HS-5 (cell line): ENCODE data around the gene FAM229A.

Experiments used
- DNase-seq: peaks from one replicate; pipeline ENCODE4 v3.0.0-alpha.2; 2012; ENCODE audit warnings: low read depth

FAM229A gene

GRCh38 chr1:32349211-32349708 lies 13.0 kb downstream of the FAM229A start:
- no peak for DNase-seq

DNA sequence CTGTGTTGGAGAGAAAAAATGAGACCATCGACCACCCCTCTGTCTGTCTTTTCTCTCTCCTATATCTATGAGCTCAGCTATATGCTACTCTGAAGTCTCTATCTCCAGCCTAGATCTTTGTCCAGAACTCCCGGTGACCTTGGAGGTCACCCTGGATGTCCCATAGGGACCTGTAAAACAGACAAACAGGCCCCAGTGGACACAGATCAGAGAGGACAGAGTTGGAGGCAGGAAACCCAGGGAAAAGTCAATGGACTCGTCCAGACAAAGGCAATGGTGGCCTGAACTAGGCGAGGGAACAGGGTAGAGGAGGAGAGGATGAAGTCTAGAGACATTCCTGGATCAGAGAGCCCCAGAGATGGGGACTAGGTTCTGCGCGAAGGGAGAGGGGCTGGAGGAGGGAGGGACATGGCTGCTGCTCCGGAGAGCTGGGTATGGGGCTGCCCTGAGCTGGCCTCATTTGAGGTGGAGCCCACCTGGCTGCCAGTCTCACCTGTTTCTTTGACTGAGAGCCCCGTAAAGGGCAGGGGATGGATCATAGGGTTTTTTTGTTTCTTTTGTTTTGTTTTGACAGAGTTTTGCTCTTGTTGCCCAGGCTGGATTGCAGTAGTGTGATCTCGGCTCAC lies 15.6 kb downstream of the FAM229A start:
- no peak for DNase-seq

GRCh38 chr1:32345289-32345827 lies 16.9 kb downstream of the FAM229A start:
- no peak for DNase-seq

GRCh38 chr1:32342704-32343103 lies 19.6 kb downstream of the FAM229A start:
- DNase-seq = no peak

DNA sequence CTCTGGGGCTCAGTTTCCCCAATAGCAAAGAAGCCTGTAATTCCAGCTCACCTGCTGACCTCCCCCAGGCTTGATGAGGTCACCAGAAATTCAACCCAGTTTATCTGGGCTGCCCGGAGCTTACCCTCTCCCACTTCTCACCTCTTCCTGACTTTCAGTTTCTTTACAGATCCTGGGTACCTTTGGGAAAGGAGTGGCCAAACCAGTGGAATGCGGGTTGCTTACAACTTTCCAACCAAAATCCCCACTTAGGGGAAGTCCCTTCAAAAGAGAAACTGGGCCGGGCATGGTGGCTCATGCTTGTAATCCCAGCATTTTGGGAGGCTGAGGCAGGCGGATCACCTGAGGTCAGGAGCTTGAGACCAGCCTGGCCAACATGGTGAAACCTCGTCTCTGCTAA lies 20.3 kb downstream of the FAM229A start:
- no peak for DNase-seq

DNA sequence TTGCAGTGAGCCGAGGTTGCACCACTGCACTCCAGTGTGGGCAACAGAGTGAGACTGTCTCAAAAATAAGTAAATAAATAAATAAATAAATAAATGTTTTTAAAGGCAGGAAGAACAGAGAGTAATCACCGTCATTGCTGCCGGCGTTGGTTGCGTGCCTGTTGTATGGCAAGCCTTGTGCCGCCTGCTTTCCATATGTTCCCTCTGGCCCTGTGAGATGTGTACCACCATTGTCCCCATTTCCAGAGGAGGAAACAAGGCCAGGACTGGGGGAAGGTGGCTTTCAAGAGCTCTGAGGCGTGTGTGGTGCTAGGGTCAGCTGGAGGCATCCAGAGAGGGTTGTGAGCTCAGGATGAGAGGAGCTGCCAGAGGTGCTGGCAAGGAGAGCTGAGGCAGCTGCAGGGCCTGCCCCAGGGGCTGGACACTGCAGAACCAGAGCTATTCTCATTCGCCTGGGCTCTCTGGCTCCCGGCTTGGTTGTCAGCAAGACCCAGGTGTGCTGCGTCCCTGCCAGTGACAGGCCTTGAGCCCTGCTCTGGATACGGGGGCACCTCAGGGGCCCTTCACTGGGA lies 21.0 kb downstream of the FAM229A start:
- DNase-seq = no peak

GRCh38 chr1:32339363-32339978 lies 22.8 kb downstream of the FAM229A start:
- DNase-seq = no peak

GRCh38 chr1:32338637-32339145 lies 23.6 kb downstream of the FAM229A start:
- DNase-seq = no peak

- DNase-seq = no peak
Observed at GRCh38 chr1:32337855-32338636, 24.2 kb downstream of the FAM229A start.

DNA sequence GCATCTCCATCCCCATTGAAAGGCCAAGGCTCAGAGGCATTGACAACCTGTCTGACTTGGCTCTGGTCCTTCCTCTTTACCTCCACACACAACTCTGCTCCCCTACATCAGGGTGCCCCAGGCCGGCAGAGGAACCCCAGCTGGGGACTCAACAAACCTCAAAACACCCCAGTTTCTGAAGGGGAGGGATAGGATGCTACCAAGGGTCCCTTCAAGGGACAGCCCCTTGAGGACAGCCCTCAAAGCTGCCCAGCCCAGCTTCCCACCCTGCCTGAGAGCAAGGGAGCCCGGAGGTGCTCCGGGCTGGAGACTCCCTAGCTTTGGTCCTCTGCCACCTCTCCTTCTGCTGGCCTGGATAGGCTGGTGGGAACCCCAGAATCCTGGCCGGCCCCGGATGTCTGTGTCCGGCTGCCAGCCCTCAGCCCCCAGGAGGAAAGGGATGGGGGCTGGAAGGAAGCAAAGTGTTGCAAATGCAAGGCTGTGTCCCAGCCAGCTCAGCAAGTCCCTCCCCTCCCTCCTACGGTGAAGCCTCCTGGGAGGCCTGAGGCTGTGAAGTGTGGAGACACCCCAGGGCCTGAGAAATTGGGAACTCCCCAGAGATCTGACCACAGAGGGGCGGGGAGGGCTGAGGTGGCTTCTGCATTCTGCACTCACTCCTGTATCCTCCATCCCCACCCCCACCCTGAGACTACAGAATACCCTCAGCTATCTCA lies 25.2 kb downstream of the FAM229A start:
- no peak for DNase-seq

DNA sequence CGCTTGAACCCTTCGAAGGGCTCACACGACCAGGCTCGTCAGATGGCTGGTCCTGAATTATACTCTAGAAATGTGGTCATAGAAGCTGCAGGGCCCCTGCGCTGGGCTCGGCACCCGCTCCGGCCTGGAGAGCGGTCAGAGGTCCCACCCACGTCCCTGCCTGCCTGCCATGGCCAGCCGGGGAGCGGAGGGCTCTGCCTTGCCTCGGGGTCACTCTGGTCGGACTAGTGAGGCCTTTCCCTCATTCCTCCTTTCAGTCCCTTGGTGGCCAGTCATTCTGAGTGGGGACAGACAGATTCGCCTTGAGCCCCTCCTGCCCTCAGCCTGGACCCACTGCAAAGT lies 25.7 kb downstream of the FAM229A start:
- DNase-seq = no peak

DNA sequence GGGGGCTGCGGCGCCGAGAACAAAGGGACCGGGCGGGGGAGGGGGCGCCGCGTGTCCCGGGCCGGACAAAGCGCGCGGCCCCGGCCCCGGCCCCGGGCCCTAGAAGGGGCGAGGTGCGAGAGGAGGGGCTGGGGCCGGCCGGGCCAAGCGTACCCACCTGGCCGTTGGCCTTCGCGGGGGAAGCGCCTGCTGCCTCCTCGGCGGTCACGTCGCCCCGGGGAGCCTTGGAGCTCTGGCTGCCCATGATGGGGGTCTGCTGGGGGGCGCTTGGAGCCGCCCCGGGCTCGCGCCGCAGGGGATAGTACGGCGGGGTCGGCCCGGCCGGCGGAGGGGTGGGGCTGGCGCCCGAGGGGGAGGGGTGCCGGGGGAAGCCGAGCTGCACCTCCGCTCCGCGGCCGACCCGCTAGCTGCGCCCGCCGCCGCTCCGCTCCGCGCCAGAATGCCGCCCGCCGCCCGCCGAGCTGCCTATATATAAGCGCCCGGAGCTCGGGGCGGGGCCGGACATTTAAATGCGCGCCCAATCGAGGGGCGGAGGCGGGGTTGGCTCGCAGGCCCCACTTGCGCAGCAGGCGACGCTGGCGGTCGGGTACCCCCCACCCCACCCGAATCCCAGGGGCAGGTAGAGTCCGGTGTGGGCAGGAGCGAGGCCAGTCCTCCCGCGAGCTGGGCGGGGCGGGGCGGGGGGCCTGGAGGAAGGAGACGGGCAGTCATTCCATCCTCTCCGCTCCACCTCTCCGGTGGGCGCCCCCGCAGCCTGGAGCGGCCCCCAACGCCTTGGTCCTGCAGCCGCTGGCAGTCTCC lies 26.3 kb downstream of the FAM229A start, which contains the start of gene MARCKSL1:
MARCKSL1 (minus strand) TSS at position 444 of the 801 bp plus-strand sequence; CDS start at position 244, 200 bp downstream.
- DNase-seq = no peak

GRCh38 chr1:32335535-32335789 lies 26.8 kb downstream of the FAM229A start:
- no peak for DNase-seq

DNA sequence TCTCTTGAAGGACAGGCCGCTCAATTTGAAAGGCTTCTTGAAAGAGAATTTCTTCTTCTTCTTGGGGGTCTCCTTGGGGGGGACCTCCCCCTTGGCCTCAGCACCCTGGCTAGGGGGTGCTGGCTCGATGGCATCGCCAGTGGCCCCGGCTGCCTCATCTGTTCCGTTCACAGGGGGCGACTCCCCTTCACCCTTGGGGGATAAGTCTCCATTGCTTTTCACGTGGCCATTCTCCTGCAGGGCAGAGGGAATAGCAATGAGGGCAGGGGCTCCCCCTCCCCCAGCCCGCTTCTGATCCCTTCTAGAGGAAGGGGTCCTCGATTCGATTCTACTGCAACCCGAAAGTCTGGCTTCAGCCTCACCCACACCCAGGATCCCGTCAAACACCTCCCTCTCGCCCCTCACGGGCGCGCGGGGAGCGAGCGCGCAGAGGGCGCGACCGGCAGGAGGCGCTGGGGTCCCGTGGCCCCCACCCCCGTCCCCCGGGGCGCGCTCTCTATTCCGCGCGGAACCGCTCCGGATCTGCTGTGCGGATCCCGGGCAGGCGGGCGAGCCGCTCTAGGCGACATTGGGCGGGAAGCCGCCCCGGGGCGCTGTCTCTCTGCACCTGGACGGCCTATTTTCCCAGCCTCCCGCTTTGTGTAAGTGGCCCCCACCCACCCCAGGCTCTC lies 27.3 kb downstream of the FAM229A start:
- no peak for DNase-seq

- no peak for DNase-seq
Observed at GRCh38 chr1:32334274-32334861, 27.9 kb downstream of the FAM229A start.

DNA sequence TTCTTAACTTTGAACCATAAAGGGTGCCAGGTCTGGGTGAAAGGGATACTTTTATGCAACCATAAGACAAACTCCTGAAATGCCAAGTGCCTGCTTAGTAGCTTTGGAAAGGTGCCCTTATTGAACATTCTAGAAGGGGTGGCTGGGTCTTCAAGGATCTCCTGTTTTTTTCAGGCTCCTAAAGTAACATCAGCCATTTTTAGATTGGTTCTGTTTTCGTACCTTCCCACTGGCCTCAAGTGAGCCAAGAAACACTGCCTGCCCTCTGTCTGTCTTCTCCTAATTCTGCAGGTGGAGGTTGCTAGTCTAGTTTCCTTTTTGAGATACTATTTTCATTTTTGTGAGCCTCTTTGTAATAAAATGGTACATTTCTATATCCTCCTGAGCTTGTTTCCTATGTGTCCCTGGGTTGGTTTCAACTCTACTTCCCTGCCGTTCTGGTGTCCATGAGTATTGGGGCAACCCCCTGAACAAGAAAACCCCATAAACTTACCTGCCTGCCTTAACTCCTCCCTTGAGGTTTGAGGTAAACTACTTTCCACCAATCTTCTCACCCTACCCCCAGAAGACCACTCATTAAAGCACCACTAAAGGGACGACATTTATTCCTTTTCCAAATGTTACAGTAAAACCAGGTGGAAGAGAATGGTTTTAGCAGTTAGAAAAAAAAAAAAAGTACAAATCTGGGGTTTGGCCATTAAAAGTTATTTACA lies 28.9 kb downstream of the FAM229A start:
- no peak for DNase-seq

DNA sequence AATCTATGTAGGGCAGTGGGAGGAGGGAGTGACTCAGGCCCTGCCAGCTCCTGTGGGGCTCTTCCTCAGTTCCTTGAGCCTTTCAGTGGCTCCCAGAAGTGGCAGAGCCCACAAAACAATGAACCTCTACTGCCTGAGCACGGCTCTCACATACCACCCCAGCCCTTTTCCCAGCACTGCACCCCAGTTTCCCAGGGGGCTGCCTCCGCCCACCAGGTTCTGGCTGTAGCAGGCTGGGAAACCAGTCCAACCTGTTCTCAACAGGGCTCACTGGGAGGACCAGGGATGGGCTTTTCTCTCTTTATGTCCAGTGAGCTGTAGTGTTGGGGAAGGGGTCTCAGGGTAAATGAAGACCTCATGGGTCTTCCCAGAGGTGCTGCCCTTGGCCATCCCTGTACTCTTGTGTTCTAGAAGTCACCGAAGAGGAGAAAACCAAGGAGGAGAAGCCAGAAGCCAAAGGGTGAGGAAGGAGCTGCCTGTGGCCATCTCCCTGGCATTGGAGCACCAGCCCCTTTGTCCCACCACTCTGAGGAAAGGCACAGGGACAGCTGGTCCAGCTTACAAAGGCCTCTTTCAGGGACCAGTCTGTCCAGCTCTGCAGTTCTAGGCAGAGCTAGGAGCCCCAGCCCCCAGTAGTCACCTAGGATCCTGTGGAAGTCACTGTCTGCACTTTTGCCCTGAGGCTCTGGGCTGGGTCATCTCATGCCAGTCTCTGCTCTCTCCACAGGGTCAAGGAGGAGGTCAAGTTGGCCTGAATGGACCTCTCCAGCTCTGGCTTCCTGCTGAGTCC lies 29.8 kb downstream of the FAM229A start:
- DNase-seq = no peak

DNA sequence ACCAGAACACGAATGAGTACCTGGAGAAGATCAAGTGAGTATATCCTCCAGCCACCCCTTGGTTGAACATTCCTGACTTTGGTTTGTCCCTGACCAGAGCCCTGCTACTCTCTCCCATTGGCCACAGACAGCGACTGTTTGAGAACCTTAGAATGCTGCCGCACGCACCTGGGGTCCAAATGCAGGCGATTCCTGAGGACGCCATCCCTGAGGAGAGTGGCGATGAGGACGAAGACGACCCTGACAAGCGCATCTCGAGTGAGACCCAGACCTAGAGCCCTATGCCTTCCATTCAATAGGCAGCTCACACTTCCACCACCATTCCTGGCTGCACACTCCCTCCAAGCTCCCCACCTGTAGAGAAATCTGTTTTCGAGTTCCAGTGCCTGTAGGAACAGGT lies 30.7 kb downstream of the FAM229A start:
- DNase-seq = no peak
